ENCODE measurements around the gene KRTAP4-9.
A peak's percentile ranks its signal among the peaks of the same experiment; 100 is the strongest.
"Not testable (repeated sequence)": the region's sequence is repeated elsewhere in the genome, so short reads cannot be mapped to it uniquely, and the experiment has no call there.

The KRTAP4-9 gene

DNA sequence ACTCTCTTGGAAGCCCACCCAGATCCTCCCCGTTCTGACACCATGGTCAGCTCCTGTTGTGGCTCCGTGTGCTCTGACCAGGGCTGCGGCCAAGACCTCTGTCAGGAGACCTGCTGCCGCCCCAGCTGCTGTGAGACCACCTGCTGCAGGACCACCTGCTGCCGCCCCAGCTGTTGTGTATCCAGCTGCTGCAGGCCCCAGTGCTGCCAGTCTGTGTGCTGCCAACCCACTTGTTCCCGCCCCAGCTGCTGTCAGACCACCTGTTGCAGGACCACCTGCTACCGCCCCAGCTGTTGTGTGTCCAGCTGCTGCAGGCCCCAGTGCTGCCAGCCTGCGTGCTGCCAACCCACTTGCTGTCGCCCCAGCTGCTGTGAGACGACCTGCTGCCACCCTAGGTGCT lies at the start of gene KRTAP4-9:
Gene KRTAP4-9 (plus strand): TSS at position 43 of the 400 bp plus-strand sequence. CDS start 0 bp downstream, at position 43.
- H3K4me3 ChIP-seq (ENCODE audit: control insufficient read depth, low read depth, low read length), result not testable (repeated sequence)

GRCh38 chr17:41057547-41057946 lies 47.6 kb upstream of the KRTAP4-9 start:
- DNase-seq (ENCODE audit: low read depth), result no peak
- no peak overlapping the region for H3K4me3 ChIP-seq (ENCODE audit: control insufficient read depth, low read depth, low read length)
- TF ChIP-seq, protein P1, sequence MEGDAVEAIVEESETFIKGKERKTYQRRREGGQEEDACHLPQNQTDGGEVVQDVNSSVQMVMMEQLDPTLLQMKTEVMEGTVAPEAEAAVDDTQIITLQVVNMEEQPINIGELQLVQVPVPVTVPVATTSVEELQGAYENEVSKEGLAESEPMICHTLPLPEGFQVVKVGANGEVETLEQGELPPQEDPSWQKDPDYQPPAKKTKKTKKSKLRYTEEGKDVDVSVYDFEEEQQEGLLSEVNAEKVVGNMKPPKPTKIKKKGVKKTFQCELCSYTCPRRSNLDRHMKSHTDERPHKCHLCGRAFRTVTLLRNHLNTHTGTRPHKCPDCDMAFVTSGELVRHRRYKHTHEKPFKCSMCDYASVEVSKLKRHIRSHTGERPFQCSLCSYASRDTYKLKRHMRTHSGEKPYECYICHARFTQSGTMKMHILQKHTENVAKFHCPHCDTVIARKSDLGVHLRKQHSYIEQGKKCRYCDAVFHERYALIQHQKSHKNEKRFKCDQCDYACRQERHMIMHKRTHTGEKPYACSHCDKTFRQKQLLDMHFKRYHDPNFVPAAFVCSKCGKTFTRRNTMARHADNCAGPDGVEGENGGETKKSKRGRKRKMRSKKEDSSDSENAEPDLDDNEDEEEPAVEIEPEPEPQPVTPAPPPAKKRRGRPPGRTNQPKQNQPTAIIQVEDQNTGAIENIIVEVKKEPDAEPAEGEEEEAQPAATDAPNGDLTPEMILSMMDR (IDR thresholded peaks at IDR 0.05; ENCODE audit: control insufficient read depth, insufficient read depth, low read depth, low read length, missing control alignments), result no peak

More for the DNA sequence above, at the start of gene KRTAP4-9:
- not testable (repeated sequence) for DNase-seq (ENCODE audit: low read depth)

DNA sequence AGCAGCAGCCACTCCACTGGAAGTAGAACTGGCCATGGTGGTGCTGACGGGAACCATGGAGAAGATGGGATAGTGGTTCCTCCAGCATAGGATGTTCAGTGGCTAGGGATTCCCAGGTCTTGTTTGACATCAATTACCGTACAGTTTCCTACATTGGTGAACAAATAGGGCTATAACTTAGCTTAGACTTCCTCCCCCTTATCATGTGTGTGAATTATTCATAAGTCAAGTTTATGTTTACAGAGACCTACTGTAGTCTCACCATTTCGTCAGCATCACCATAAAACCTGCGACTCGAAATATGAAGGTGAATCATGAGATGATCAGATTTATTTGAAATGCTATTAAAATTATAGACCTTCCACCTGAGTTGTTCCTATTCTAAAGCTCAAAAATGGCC lies 46.4 kb upstream of the KRTAP4-9 start:
- H3K4me3 ChIP-seq (ENCODE audit: control insufficient read depth, low read depth, low read length), result no peak overlapping the region
- TF ChIP-seq, protein P1 (IDR thresholded peaks at IDR 0.05; ENCODE audit: control insufficient read depth, insufficient read depth, low read depth, low read length, missing control alignments), result no peak
- DNase-seq (ENCODE audit: low read depth), result no peak

- H3K4me3 ChIP-seq (ENCODE audit: control insufficient read depth, low read depth, low read length), result not testable (repeated sequence)
- DNase-seq (ENCODE audit: low read depth), result peak; percentile 90
These were observed 45.7 kb upstream of the KRTAP4-9 start for GRCh38 chr17:41059276-41060051.

- TF ChIP-seq, protein P1 (IDR thresholded peaks at IDR 0.05; ENCODE audit: control insufficient read depth, insufficient read depth, low read depth, low read length, missing control alignments), result no peak
- DNase-seq (ENCODE audit: low read depth), result peak; percentile 97
- no peak within 1 kb of the TSS for H3K4me3 ChIP-seq (ENCODE audit: control insufficient read depth, low read depth, low read length)
These were observed 45.1 kb upstream of the KRTAP4-9 start, which contains the start of gene KRTAP2-3 for GRCh38 chr17:41060052-41060604. TSS of gene KRTAP2-3 (minus strand) at chr17:41060114. CDS start at chr17:41060050, 64 bp downstream.

GRCh38 chr17:41061964-41062363 lies 43.2 kb upstream of the KRTAP4-9 start:
- peak; percentile 99 for DNase-seq (ENCODE audit: low read depth)
- H3K4me3 ChIP-seq (ENCODE audit: control insufficient read depth, low read depth, low read length), result no peak overlapping the region
- TF ChIP-seq, protein P1 (IDR thresholded peaks at IDR 0.05; ENCODE audit: control insufficient read depth, insufficient read depth, low read depth, low read length, missing control alignments), result no peak

DNA sequence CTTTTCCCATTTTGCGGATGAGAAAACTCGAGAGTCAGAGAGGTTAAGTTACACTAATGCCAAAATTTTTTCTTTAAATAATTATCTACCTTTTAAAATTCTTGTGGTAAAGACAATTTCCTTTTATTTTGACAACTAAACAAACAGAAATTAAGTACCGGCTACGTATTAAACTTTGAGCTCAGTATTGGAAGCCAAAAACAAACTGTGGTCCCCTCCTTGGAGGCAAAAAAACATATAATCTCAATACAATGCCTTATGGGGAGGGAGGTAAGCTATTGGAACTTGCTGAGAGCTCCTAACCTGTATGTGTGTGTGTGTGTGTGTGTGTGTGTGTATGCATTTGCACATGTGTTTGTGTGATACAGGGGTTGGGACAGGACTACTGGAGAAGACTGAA lies 41.7 kb upstream of the KRTAP4-9 start:
- DNase-seq (ENCODE audit: low read depth), result no peak
- TF ChIP-seq, protein P1 (IDR thresholded peaks at IDR 0.05; ENCODE audit: control insufficient read depth, insufficient read depth, low read depth, low read length, missing control alignments), result no peak
- no peak overlapping the region for H3K4me3 ChIP-seq (ENCODE audit: control insufficient read depth, low read depth, low read length)
